GM12801 (cell line): ENCODE measurements around the gene ANKUB1.

Experiments used
- TF ChIP-seq, protein P1 (sequence below): IDR thresholded peaks from one replicate; pipeline ENCODE4 v1.5.1; 2011; ENCODE audit warnings: control low read depth; ENCODE audit not compliant: insufficient read length; ENCODE audit errors: extremely low read depth

The ANKUB1 gene

DNA sequence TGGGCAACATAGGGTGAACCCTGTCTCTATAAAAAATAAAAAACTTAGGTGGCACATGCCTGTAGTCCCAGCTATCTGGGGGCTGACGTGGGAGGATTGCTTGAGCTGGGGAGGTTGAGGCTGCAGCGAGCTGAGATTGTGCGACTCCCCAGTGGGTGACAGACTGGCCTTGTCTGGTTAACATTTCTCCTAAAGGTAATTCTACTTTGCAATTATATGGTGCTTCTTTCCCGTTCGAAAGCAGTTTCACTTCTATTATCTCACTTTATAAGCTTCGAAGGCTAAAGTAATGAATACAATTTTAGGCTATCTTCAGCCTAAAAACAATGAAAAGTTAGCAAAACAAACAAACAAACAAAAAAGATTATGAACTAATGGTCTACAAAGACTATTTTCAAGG lies 75.4 kb downstream of the ANKUB1 start:
- TF ChIP-seq, protein P1, sequence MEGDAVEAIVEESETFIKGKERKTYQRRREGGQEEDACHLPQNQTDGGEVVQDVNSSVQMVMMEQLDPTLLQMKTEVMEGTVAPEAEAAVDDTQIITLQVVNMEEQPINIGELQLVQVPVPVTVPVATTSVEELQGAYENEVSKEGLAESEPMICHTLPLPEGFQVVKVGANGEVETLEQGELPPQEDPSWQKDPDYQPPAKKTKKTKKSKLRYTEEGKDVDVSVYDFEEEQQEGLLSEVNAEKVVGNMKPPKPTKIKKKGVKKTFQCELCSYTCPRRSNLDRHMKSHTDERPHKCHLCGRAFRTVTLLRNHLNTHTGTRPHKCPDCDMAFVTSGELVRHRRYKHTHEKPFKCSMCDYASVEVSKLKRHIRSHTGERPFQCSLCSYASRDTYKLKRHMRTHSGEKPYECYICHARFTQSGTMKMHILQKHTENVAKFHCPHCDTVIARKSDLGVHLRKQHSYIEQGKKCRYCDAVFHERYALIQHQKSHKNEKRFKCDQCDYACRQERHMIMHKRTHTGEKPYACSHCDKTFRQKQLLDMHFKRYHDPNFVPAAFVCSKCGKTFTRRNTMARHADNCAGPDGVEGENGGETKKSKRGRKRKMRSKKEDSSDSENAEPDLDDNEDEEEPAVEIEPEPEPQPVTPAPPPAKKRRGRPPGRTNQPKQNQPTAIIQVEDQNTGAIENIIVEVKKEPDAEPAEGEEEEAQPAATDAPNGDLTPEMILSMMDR: no peak

DNA sequence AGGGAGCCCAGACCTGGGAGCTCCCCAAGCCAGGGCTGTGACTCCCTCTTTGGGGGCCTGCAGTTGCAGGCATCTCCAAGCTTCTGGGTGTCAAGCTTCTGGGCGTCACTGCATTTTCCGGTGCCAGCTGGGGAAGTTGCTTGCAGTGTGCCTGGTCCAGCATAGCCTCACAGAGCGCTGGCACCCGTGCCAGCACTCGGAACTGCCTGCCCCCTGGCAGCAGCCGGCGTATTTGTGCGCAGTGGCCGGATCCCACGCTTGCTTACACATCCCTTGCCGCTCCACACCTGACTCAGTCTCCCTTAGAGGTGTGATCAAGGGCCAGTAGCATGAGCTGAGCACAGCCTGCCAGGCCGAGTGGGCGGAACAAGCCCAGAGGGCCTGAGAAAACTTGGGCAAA lies 77.1 kb downstream of the ANKUB1 start:
- TF ChIP-seq, protein P1: no peak

DNA sequence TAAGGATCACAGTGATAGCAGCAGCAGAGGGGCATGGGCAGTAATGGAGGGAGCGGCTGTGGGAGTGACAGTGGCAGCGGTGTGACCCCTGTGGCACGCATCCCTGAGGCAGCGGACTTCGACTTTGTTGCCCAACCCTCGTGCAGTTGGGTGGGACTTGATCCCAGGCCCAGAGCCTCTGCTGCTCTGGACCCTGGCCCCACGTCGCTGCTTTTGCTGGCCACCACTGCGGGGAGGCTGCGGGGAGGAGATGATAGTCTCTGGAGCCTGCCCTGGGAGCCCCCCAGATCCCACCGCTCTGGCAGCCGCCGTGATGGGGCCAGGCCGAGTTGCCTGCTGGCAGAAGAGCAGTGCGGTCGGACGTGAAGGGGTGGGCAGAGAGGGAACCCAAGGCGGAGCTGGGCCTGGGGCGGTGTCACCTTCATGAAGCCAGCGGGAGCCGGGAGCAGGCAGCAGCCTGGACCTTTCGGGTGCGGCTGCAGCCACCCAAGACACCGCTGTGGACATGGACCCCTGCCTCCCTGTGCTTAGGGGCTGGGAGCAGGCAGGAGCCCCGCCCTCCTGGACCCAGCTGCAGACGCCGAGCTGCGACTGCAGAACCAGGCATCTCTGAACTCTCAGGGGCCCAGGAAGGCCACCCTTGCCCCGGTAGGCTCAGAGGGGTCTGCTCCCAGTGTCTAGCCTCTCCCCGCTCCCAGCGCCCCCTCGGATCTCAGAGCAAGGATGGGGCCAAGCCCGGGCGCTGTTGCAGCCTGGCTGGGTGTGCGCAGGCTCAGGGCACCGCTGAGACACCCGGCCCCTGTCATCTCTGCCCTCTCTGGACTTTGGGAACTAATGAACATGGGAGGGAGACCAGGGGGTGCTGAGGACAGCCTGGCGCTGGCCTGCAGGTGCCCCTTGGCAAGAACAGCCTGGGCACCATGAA lies 78.4 kb downstream of the ANKUB1 start:
- TF ChIP-seq, protein P1: no peak
